Stomach (tissue), 4 donors: ENCODE results near the gene HOXC12.

Experiments used
- POLR2A ChIP-seq, 4 donors: fragments of 450-650 bp; IDR thresholded peaks; one replicate each; pipeline ENCODE4 v1.6.1; 2016; ENCODE audit warnings: antibody characterized with exemption in 4 of 4, control low read depth in 2 of 4, mild to moderate bottlenecking in 1 of 4, moderate library complexity in 1 of 4
- TF ChIP-seq, protein P1 (sequence below), 7 experiments: fragments of 450-650 bp in 4 of 7; fragments of 200-600 bp in 3 of 7; sonication (generic) in 3 of 7; IDR thresholded peaks; one replicate each; pipeline ENCODE4 v1.5.1; 2016 to 2019; ENCODE audit warnings: antibody characterized with exemption in 7 of 7, control low read depth in 2 of 7, mild to moderate bottlenecking in 1 of 7

DNA sequence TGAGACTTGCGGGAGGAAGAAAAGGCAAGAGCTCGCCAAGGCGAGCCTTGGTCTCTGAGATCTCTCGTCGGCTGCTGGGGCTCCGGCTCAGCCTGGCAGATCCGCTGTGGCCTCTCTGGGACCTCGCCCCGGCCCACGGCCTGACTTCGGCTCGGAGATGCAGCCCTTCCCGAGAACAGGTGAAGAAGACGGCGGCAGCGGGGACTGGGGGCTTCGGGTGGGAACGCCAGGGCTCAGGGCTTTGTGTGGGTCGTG is 39.2 kb downstream of the HOXC12 start:
- no peak for TF ChIP-seq POLR2A (IDR thresholded peaks at IDR 0.05)
- TF ChIP-seq, protein P1, sequence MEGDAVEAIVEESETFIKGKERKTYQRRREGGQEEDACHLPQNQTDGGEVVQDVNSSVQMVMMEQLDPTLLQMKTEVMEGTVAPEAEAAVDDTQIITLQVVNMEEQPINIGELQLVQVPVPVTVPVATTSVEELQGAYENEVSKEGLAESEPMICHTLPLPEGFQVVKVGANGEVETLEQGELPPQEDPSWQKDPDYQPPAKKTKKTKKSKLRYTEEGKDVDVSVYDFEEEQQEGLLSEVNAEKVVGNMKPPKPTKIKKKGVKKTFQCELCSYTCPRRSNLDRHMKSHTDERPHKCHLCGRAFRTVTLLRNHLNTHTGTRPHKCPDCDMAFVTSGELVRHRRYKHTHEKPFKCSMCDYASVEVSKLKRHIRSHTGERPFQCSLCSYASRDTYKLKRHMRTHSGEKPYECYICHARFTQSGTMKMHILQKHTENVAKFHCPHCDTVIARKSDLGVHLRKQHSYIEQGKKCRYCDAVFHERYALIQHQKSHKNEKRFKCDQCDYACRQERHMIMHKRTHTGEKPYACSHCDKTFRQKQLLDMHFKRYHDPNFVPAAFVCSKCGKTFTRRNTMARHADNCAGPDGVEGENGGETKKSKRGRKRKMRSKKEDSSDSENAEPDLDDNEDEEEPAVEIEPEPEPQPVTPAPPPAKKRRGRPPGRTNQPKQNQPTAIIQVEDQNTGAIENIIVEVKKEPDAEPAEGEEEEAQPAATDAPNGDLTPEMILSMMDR (IDR thresholded peaks at IDR 0.05), result no peak
